ENCODE results near the gene SPNS2.

The SPNS2 gene

GRCh38 chr17:4514206-4514605 lies 15.5 kb downstream of the SPNS2 start:
- intact Hi-C loops (cut with DNase I), result no loop called here
- DNase-seq, result no peak

DNA sequence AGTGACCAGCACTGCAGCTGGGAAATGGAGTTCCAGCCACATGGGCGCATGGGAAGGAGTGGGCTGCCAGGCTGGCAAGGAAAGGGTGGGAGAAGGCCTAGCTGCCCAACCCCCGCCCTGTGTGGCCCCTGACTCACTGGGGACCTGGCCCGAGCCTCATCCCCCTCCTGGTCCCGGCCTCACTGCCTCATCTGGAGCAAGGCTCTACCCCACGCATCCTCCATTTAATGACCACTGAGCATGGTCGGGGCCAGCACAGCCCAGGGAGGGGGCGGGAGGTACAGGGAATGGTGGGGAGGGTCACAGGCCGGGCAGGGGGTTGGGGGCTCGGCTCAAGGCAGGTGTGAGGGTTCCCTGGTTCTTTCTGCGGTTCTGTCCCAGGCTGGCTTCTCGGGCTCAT lies 16.1 kb downstream of the SPNS2 start:
- intact Hi-C loops (cut with DNase I), result no loop called here
- no peak for DNase-seq

DNA sequence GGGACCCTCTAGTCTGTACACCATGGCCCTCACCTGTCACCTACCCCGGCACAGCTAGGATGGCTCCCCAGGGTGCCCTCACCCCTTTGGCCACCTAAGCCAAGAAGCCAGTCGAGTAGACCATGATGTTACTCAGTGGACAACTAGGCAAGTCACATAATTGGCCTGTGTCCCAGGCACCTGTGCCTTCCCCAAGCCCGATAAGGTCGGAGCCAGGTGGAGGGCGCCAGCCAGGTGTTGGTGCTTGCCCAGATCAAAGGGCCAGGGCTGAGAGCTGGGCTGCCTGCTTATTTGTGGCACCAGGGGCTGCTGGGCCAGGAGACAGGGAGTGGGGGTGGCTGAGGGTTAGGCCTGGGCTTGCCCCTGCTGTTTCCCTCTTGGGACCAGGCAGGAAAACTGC lies 16.8 kb downstream of the SPNS2 start:
- DNase-seq, result no peak
- intact Hi-C loops (cut with DNase I), result no loop called here

DNA sequence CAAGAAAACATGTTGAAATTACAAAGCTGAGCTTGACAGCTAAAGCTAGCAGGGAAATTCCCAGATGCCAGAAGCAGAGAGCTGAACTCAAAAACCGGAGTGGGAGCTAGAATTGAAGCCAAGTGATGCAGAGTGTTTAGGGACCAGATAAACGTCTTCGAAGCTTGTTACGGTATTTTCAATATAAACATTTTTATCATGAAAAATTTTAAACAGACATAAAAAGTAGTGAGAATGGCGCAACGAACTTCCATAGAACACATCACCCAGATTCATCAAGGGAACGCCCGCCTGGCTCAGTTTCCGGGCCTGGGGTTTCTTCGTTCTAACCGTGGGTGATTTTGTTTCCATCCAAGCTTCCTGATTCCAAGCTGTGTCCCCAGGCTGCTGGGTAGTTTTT lies 18.1 kb downstream of the SPNS2 start:
- DNase-seq, result no peak
- intact Hi-C loops (cut with DNase I), result no loop called here

- DNase-seq, result no peak
- intact Hi-C loops (cut with DNase I), result no loop called here
These were observed 20.2 kb downstream of the SPNS2 start for GRCh38 chr17:4518901-4519300.

GRCh38 chr17:4519361-4519788 lies 20.7 kb downstream of the SPNS2 start:
- DNase-seq, result peak in 19 of 42 donors; percentile 33 to 86 (median 56)
- intact Hi-C loops (cut with DNase I), result no loop called here

GRCh38 chr17:4520060-4520893 lies 21.6 kb downstream of the SPNS2 start:
- intact Hi-C loops (cut with DNase I), result no loop called here
- DNase-seq, result peak in 1 of 42 donors; percentile 5

GRCh38 chr17:4520894-4521600 lies 22.4 kb downstream of the SPNS2 start:
- intact Hi-C loops (cut with DNase I), result no loop called here
- DNase-seq, result peak in 1 of 42 donors; percentile 5

DNA sequence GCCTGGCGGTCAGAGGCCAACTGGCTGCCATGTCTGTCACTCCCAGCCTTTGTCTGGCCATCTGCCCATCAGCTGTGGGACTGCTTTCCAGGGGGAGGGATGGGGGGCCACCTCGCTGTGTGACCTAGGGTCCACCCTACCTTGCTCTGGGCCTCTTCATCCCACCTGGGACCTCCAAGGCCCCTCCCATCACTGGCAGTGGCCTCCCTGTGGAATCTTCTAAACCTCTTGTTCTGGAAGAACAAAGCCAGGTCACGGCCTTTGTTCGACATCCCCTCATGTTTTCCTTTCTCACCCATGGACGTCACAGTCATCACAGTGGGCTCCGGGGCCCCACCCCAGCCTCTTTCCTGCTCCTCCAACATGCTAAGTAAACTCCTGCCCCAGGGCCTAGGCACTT lies 24.0 kb downstream of the SPNS2 start:
- no peak for DNase-seq
- intact Hi-C loops (cut with DNase I), result no loop called here

GRCh38 chr17:4523946-4524345 lies 25.3 kb downstream of the SPNS2 start:
- DNase-seq, result no peak
- intact Hi-C loops (cut with DNase I), result no loop called here

DNA sequence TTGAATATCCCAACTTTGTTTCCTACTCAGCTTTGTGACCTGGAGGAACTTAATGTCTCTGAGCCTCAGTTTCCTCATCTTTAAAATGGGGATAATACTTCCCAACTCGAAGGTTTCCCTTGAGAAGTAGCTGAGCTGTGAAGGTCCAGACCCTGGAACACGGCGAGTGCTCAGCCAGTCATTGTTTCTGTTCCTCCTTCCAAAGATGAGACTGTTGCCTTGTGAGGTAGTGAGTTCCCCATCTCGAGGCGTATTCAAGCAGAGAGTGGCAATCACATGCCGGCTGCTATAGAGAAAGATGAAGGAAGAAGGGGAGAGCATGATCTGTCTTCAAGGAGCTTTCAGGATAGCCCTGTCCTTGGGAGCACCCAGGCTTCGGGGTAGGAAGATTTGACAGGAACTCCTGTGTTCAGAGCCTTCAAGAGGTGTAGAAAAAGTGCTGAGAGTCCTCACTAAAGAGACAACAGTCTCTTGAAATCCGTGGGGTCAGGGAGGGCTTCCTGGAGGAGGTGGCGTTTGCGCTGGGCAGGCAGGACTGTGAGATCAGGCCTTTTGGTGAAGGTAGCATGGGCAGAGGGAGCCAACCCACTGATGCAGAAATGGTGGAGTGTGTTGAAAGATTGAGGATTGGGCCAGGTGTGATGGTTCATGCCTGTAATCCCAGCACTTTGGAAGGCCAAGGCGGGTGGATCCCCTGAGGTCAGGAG lies 27.2 kb downstream of the SPNS2 start:
- intact Hi-C loops (cut with DNase I), result no loop called here
- no peak for DNase-seq

DNA sequence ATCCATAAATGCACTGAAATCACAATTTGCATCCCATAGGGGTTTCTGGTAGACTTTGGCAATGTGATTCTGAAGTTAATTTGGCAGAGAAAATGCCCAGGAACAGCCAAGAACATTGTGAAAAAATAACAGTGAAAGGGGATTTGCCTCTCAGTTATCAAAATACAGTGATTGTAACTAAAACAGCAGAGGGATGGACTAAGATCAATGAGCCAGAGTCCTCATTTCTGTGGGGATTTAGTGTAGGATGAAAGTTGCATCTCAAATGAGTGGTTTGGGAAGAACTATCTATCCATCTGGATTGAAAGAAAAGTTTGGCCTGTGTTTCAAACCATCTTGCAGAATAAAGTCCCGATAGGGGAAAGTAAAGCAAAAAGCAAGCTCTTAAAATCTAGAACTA lies 28.5 kb downstream of the SPNS2 start:
- intact Hi-C loops (cut with DNase I), result no loop called here
- DNase-seq, result no peak

DNA sequence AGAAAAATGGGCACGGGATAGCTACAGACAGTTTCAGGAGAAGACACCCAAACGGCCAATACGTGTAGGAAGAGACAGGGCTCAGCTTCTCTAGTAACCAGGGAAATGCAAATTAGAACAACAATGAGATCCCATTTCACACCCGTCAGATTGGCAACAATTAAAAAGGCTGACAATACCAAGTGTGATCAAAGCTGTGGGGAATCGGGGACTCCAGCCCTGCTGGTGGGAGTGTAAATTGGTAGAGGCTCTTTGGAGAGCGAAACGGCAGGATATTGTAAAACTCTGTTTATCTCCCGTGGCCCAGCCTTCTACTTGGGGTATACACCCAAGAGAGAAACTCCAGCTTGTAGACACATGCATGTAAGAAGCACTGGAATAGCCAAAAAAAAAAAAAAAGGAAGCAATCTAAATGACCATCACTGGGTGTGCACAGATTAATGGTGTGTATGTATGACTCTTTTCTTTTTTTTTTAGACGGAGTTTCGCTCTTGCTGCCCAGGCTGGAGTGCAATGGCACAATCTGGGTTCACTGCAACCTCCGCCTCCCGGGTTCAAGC lies 29.0 kb downstream of the SPNS2 start:
- intact Hi-C loops (cut with DNase I), result no loop called here
- DNase-seq, result no peak

- intact Hi-C loops (cut with DNase I), result no loop called here
These were observed 31.0 kb downstream of the SPNS2 start for GRCh38 chr17:4529533-4530152.

DNA sequence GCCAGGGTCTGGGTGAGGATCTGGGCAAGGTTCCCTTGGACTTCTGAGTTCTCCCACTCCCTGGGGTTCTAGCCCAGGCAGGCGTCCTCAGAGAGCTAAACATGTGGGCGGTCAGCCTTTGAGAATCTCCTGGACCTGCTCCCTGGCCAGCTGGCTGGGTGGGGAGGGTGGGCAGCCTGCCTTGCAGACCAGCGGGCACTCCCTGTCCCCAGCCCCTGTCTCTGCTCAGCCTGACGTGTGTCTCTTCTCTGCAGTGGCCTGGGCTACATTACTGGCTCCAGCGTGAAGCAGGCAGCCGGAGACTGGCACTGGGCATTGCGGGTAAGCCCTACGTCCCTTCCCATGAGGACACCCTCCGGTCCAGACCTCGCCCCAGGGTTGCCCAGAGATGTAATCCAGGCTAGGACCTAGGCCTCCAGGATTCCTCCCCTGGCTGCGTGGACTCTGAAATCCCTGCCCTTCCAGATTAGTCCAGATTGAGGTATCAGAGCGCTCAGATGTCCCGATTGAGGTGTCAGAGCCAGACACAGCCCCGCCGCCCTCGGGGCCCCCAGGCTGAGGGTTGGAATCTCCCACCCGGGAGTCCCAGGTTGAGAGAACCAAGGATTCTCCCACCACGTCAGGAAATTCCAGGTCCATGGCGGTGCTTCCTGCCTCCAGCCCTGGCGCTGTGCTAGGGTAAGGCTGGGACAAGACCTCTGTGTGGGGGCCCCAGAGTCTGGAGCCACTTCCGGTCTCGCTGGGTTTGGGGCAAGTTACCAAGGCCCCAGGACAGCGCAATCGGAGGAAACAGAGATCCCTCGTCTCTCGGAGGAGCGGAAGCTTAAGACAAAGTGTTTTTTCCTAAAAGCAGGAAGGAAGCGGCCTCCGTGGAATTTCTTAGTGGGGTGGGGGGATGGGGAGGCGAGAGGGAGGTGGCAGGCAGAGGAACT lies 32.4 kb downstream of the SPNS2 start:
- intact Hi-C loops (cut with DNase I), result no loop called here
- DNase-seq, result peak in 4 of 42 donors; percentile 49 to 67 (median 56)

More at GRCh38 chr17:4529533-4530152, 31.0 kb downstream of the SPNS2 start:
- DNase-seq, result no peak

- intact Hi-C loops (cut with DNase I), result no loop called here
- DNase-seq, result no peak
These were observed 33.5 kb downstream of the SPNS2 start for GRCh38 chr17:4531988-4532736.

DNA sequence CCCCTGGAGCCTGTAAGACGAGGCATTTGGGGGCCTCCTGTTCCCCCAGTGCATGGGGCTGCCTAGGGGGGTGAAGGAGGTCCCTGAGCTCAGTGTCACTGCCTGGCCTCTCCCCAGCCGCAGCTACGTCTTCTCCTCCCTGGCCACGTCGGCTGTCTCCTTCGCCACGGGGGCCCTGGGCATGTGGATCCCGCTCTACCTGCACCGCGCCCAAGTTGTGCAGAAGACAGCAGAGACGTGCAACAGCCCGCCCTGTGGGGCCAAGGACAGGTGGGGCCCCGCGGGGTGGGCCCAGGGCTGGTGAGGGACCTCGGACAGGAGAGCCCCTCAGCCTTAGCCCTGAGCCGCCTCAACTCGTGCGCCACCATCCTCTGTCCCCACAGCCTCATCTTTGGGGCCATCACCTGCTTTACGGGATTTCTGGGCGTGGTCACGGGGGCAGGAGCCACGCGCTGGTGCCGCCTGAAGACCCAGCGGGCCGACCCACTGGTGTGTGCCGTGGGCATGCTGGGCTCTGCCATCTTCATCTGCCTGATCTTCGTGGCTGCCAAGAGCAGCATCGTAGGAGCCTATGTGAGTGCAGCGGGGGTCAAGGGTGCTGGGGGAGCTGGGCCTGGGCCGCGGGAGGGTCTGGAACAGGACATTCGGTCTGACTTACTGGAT lies 34.3 kb downstream of the SPNS2 start:
- intact Hi-C loops (cut with DNase I), result no loop called here
- DNase-seq, result no peak

All from head of caudate nucleus (tissue), 42 donors.